GDM1 (cell line): Measurements from ENCODE around the gene MAP3K6.
A peak's percentile ranks its signal among the peaks of the same experiment; 100 is the strongest.
"Not testable (repeated sequence)": the region's sequence is repeated elsewhere in the genome, so short reads cannot be mapped to it uniquely, and the experiment has no call there.

Experiments
- DNase-seq: peaks from one replicate; lab custom pipeline; 2025; lab: John Stamatoyannopoulos, UW

The MAP3K6 gene, protein sequence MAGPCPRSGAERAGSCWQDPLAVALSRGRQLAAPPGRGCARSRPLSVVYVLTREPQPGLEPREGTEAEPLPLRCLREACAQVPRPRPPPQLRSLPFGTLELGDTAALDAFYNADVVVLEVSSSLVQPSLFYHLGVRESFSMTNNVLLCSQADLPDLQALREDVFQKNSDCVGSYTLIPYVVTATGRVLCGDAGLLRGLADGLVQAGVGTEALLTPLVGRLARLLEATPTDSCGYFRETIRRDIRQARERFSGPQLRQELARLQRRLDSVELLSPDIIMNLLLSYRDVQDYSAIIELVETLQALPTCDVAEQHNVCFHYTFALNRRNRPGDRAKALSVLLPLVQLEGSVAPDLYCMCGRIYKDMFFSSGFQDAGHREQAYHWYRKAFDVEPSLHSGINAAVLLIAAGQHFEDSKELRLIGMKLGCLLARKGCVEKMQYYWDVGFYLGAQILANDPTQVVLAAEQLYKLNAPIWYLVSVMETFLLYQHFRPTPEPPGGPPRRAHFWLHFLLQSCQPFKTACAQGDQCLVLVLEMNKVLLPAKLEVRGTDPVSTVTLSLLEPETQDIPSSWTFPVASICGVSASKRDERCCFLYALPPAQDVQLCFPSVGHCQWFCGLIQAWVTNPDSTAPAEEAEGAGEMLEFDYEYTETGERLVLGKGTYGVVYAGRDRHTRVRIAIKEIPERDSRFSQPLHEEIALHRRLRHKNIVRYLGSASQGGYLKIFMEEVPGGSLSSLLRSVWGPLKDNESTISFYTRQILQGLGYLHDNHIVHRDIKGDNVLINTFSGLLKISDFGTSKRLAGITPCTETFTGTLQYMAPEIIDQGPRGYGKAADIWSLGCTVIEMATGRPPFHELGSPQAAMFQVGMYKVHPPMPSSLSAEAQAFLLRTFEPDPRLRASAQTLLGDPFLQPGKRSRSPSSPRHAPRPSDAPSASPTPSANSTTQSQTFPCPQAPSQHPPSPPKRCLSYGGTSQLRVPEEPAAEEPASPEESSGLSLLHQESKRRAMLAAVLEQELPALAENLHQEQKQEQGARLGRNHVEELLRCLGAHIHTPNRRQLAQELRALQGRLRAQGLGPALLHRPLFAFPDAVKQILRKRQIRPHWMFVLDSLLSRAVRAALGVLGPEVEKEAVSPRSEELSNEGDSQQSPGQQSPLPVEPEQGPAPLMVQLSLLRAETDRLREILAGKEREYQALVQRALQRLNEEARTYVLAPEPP (N-terminal part only)

DNA sequence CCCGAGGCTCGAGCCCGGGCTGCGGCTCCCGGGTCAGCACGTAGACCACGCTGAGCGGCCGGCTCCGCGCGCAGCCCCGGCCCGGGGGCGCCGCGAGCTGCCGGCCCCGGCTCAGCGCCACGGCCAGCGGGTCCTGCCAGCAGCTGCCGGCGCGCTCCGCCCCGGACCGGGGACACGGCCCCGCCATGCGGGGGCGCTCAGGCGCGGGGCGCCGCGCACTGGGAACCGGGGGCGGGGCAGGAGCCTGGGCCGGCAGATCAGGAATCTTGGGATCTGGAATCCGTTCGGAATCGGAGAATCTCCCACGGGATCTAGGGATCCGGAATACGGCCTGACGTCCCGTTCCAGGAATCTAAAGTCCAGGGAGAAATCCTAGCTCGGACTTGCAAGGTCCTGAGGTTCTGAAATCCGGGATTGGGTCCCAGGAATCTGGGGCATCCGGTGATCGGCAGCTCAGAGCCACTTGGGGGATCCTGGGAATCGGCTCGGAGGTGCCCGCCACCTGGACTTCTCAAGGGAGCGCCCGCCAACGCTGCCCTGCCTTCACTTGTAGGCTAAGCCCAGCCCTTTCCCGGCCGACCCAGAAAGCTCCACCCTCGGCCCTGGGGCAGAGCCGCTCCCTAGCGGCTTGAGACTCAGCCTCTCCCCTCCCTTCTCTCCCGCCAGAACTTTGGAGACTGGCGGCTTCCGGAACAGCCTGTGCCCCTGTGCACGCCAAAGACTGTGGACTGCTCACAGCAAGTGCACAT, at the start of gene MAP3K6:
Gene MAP3K6, minus strand, starts transcription at position 551 of the 749 bp plus-strand sequence. Its CDS starts 364 bp downstream, at position 187.
- DNase-seq, result peak; percentile 55

DNA sequence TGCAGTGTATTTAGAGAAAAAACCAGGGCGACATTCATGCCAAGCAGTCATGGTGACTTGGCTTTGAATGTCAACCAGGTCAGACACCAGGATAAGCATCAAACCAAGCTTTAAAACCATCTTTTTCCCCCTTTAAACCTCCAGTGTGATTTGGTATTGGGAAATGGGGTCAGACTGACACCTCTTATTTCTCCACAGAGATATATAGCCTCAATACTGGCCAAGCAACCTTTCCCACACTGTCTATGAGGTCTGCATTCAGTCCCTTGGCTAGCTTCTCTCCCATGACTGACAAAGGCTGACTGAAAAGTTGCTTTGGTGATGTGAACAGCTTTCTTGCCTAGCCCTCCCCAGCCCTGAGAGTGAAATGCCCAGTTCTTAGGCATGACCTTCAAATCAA, 47.3 kb upstream of the MAP3K6 start:
- no peak for DNase-seq

DNA sequence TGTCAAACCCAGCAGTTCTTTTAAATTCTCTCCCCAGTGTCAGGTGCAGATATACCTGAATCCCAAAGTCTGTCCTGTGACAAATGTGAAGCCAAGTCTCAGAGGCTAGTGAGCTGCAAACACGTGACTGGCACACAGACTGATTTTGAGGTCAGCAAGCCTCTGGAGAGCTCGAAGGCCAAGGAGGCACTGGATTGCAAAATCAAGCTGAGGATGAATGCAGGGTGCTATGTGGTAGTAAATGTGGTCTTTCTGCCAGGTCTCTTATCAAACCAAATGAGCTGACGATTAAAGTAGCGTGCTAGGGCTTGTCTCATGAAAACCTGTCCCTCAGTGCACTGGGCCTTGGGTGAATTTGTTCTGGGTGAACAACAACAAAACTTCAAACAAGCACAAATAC, 46.2 kb upstream of the MAP3K6 start:
- no peak for DNase-seq

DNA sequence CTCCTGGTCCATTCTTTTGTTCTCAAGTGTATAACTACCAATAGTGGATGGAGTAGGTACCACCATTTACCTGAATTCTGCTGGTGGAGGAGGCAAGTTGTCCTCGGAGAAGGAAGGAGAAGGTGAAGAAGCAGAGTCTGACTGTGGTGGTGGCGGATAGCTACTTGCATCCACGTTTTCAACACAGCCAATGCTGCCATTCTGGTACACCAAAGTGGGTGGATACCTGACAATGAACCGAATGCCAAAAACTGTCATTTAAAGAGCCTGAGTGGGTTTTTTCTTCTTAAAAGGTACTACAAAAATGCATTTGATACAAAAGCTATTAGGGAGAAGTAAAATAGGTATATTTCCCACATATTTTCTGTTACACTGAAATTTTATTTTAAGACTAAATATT, 45.7 kb upstream of the MAP3K6 start:
- no peak for DNase-seq

DNA sequence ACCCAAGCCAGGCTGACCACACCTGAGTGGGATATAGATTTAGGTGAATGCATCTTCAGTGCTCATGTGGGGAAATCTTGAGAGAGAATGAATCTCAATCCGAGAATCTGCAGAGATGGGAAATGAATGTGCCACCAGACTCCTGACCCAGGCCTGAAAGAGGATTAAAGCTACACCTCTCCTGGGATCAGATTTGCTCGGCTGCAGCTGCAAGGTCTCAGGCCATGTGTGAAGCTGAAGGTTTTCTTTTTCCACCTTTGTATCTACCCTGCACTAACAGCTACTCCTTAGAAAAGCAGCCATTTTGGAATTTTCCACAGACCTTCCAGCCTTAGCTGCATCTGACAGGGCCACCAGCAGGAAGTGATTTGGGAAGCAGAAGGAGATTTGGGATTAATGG, 43.9 kb upstream of the MAP3K6 start:
- DNase-seq, result no peak

DNA sequence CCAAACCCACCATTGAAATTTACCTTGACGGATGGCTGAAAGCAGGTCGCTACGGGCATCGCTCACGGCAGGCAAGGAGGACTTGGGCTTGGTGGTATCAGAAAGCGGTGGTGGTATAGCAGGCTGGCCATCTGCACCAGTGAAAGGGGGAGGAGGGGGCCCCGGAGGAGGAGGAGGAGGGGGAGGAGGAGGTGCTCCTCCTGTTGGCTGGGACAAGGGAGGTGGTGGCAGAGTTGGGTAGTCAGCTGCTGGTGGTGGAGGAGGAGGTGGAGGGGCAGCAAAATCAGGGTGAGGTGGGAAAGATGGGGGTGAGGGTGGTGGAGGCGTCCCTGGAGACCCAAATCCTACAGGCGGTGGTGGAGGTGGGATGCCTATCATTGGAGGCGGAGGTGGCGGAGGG, 42.9 kb upstream of the MAP3K6 start:
- no peak for DNase-seq

DNA sequence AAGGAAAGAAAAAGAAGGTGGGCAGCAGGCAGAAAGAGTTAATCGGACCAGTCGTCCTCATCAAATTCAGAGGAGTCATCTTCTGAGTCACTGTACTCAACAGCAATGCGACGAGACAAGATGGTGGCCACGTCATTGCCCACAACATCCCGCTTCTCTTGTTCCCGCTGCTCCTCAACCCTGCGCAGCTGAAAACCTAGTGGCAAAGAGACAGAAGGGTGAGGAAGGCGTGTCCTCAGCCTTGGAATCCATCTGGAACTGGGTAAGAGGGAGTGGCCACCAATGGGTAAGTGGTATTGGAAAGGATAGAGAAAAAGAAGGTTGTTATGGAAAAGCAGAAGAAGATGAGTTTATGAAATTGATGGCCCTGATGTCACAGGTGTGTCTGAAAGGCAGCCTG, 41.4 kb upstream of the MAP3K6 start:
- DNase-seq, result no peak

DNA sequence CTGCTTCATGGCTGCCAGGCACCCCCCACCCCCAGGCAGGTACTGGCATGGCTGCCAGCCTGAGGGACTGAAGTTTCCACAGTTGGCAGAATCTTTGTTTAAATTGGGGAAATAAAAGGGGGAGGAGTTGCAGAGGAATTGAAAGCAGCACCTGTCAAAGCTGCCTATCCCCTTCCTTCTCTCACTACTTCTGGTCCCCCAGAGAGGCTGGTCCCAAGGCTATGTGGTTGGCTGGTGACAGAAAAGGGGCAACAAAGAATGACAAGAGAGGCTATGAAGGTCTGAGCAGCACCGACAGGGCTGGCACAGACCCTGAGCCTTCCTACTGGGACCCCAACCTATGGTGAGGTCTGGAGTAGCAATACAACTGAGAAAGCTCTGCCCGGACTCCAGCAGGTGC, 40.0 kb upstream of the MAP3K6 start:
- not testable (repeated sequence) for DNase-seq

DNA sequence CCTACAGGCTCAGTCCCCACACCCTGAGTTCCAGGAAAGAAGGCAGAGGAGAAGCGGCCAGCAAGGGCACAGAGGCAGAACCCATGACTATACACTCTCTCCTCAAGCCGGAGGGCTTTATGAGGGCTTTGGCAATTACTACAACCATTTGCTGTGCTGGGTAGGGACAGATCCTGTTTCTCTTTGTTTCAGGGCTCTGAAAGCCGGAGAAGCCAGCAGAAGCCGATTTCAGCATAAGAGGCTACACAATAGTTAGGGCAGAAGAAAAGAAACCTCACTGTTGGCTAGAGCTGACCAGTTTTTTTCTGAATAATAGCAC, 39.6 kb upstream of the MAP3K6 start:
- no peak for DNase-seq

DNA sequence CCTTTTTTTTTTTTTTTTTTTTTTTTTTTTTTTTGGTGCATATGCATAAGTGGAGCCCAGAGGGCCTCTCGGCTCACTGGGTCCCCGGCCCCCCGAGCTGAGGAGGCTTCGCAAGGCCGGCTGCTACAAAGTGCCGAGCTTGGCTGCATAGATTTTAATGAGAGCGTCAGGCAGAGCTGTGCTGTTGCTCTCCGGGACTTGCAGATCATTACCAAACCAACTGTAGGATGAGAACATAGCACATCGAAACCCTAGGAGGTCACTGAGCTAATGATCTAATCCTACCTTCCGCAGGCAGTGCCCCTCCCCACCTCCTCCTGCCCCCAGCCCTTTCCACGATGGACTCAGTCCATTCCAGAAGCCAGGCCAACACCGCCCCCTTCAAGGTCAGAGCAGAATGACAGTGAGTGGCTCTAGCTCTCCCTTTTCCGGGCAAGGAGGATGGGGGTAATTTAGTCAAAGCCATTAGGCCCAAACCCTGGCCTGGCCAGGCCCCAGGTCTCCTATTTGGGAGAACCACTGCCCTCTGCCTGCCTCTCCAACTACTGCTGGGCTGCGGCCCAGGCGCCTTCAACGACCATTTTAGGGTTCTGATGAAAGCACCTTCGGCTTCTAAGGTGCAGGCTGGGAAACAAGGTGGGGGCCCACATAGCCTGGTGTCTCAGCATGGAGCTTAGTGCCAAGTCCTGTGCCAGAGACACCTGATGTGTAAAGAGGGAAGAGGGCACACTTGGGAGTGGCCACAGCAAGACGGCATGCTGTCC, 39.0 kb upstream of the MAP3K6 start:
- DNase-seq, result not testable (repeated sequence)

DNA sequence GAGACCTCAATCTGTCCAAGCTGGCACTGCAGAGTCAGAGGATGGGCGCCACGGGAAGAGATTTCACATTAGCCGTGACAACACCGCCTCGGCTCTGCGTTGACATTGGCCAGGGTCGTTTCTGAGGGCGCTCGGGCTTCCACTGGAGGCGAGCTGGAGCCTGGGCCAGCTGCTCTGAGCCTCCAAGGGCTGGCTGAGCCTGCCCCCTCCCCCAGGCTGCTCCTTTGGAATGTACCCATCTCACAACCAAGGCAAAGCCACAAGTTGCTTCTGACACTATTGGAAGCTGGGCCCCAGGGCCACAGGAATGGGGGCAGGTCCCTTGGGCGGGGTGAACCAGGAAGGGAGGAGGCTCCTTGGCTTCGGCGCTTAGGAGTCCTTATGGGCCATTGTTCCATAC, 38.3 kb upstream of the MAP3K6 start:
- DNase-seq, result no peak

DNA sequence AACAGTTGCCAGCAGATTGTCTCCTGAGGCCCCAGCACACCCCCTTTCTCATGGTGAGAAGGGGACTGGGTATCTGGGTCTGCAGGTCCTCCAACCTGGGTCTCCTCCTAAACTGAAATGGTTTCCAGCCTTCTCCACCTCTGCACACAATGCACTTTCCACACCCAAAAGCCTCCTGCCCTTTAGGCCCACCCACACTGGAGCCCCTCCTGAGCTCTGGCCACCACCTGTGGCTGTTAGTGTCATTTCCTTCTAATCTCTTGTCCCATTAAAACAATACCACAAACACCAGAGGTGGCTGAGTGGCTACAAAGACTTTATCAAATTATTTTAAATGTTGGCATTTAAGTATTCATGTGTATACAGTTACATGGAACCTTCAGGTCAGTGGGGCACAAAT, 37.2 kb upstream of the MAP3K6 start:
- no peak for DNase-seq

DNA sequence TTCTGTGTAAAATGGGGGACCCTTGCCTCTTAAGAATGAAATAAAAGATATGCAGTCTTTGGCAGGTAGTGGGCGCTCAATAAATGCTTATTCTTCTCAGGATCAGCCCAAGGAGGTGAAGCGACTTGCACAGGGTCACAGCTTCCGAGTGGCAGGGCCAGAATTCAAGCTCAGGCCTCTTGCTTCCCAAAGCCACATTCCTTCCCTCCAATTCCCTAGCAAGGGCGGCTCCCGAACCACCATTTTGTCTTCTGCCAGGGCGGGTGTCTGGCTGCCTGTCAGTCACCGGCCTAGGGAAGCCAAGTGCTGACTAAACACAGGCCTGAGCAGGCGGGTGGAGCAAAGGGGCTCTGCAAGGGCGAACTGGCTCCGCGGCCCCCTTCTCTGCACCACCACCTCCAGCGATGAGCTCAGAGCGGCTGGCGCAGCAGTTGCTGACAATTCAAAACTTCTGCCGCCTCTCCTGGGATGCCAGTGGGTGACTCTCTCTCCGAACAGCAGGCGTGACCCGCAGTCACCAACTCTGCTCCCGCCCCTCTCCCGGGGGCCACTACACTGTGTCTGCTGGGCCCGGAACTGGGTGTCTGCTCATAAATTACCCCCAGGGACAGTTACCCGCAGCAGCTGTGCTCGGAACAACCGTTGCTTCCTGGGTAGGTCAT, 36.4 kb upstream of the MAP3K6 start:
- no peak for DNase-seq

DNA sequence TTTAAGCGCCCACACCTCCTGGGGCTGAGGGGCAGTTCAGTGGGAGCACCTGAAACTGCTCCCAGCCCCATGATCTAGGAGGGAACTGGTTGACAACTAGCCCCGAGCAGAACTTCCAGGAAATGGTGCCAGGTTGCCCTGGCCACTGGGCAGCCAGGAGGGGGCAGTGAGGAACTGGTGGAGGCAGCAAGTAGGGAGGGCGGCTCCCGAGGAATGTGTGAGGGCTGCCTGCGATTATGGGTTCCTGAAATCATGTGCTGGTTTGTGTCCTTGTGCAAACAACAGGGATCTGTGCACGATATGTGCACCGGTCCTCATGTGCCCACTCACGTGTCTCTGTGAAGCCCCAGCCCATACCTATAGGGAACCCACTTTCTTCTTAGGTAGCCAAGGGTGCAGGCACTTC, 35.6 kb upstream of the MAP3K6 start:
- no peak for DNase-seq

DNA sequence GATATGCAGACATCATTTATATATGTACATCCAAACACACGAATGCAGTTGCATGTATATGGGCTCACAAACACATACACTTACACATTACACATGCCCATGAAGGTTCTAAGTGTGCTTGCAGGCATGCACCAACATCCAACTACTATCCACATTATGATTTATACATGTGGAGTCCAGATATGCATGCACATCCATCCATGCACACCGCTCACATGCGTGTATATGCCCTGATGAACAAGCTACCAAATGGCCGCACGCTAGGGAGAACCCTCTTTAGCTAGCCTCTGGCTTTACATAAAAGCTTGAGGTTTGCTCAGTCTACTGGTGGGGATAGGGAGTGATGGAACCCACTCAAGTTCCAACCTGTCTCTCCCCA, 34.2 kb upstream of the MAP3K6 start:
- DNase-seq, result no peak

DNA sequence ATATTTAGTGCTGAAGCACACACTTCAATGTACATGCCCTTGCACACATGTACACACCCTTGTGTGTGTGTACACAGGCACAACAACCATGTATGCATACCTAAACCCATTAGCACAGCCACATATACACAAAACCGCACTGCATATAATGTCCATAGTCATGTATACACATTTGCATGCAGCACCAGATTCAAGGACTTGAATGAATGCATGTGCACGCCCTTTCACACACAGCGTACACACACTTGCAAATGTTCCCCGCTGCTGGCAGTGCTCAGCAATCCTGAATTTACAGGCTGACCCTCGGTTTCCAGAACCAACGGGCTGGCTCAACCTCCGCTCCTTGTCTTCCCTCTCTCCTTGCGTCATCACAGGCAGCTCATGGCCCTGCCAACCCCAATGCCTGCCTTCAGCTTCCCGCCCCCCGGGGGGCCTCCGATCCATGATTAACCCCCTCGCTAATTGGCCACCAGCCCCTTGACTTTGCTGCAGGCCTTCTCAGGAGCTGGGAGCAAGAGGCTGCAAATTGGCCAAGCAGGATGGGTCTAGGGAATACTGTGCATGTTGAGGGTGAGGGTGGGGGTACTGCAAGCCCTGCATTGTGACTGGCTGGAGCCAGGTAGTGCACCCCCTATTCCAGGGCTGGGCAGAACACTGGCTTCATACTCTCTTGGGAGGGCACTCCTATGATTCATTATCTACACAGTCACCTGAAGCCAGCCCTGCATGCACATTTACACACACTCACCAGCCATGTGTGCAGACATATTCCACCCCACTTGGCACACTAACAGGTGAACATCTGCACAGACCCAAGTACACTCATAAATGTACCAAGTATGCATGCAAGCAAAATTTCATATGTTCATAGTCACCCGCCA, 33.6 kb upstream of the MAP3K6 start:
- no peak for DNase-seq

DNA sequence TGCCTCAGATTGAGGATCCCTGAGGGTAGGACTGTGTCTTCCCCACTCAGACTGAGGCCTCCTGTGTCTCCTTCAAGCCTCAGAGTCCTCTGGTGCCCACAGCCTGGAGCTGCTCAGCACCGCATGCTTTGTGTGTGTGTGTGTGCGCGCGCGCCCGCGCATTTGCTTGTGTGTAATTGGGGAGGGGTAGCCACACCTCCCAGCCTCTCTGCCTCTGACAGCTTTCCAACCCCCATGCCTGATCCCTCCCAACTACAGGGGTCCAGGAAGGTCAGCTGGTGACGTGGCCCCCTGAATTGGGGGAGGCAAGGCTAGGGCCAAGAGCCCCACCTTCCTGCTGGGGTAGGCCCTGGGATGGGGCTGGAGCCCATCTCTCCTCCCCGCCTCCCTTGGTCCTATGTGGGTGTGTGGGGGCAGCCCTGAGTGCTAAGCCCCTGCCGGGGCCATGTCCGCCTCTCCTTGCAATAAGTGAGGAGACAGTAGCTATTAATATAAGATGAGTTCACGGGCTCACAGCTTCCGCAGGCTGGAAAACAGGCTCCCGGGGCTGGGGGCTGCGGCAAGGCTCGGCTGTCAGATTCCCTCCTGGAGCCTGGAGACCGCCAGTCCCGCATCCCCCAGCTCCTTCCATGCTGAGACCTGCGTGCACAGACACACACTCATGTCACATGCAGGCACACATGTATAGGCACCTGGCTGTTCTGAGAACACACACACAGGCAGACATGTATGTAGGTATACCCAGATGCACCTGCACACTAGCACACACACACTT, 32.7 kb upstream of the MAP3K6 start:
- DNase-seq, result no peak

DNA sequence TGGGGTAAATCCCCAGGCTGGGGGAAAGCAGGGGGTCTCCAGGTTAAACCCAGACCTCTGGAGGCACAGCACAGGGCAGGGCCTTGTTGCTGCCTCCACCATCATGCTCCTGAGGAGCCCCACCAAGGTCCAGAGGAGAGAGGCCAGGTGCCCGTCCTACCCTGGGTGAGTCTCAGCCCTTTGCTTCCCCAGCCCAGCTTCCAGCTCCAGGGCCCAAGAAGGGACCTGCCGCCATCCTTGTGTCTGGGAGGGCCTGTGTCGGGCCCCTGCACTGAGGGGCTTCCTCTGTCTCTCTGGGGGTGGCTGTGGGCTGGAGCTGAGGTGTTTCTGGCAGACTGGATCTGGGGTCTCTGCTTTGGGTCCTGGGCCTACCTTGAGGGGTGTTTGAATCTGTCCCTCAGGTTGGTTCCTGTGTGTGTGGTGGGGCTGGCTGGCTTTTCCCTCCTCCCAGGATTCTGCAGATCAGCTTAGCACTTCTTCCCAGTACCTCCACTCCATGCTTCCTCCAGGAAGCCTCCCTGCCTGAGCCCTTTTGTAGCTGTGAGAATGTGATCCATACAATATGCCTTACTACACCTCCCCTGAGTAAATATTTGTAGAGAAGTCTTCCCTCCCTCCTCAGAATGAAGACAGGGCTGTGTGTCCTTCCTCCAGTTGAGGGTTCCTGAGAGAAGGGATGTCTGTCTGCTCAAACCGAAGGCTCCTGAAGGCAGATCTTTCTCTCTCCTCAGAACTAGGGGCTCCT, 31.8 kb upstream of the MAP3K6 start:
- no peak for DNase-seq
